ENCODE results near the gene CHL1. TPM values are rescaled to one million over a fixed set of nuclear protein-coding genes. Genes with fewer than 3 reads are reported as not detected.

The CHL1 gene
- total RNA-seq, 2 donors from 2014 or later = 6.1 to 10.5 TPM

- Histone ChIP-seq H3K27ac (no peak overlapping the region), H3K36me3 (no peaks in the 10 kb centered on the region), H3K4me3 (no peak overlapping the region), H3K9me3 (no peaks in the 10 kb centered on the region), H3K27me3 (replicated peaks; ENCODE audit: insufficient read depth) (no peaks in the 10 kb centered on the region), H3K4me1 (replicated peaks) (no peaks in the 10 kb centered on the region)
- WGBS = 49% methylated on average over 4 of the region's 4 CpGs
- DNase-seq (ENCODE audit: low spot score) = no peak
- TF ChIP-seq CTCF (IDR thresholded peaks at IDR 0.05) (no peak), POLR2AphosphoS5 (IDR thresholded peaks at IDR 0.05) (no peak), POLR2A (IDR thresholded peaks at IDR 0.05) (no peak)
- intact Hi-C loops (cut with DNase I) = no loop called here
These were observed 198.2 kb downstream of the CHL1 start for GRCh38 chr3:394775-395174.

- WGBS = 75% methylated on average over 3 of the region's 3 CpGs
- Histone ChIP-seq H3K27me3 (replicated peaks; ENCODE audit: insufficient read depth) (no peaks in the 10 kb centered on the region), H3K9me3 (no peaks in the 10 kb centered on the region), H3K36me3 (no peaks in the 10 kb centered on the region), H3K27ac (no peak overlapping the region), H3K4me1 (replicated peaks) (no peaks in the 10 kb centered on the region), H3K4me3 (no peak overlapping the region)
- DNase-seq (ENCODE audit: low spot score) = no peak
- TF ChIP-seq POLR2AphosphoS5 (IDR thresholded peaks at IDR 0.05) = no peak
- no peak for TF ChIP-seq CTCF (IDR thresholded peaks at IDR 0.05)
- TF ChIP-seq POLR2A (IDR thresholded peaks at IDR 0.05) = no peak
- intact Hi-C loops (cut with DNase I) = no loop called here
These were observed 199.7 kb downstream of the CHL1 start for GRCh38 chr3:396293-396692.

GRCh38 chr3:399647-400046, 203.1 kb downstream of the CHL1 start:
- Histone ChIP-seq H3K9me3 (no peaks in the 10 kb centered on the region), H3K36me3 (no peaks in the 10 kb centered on the region), H3K4me3 (no peak overlapping the region), H3K27ac (no peak overlapping the region), H3K4me1 (replicated peaks) (no peaks in the 10 kb centered on the region), H3K27me3 (replicated peaks; ENCODE audit: insufficient read depth) (no peaks in the 10 kb centered on the region)
- intact Hi-C loops (cut with DNase I) = no loop called here
- no peak for DNase-seq (ENCODE audit: low spot score)
- TF ChIP-seq CTCF (IDR thresholded peaks at IDR 0.05) (no peak), POLR2AphosphoS5 (IDR thresholded peaks at IDR 0.05) (no peak), POLR2A (IDR thresholded peaks at IDR 0.05) (no peak)
- 92% methylated on average over 6 of the region's 6 CpGs for WGBS

GRCh38 chr3:403826-404225, 207.3 kb downstream of the CHL1 start:
- H3K36me3 ChIP-seq = no peaks in the 10 kb centered on the region
- no peak overlapping the region for H3K27ac ChIP-seq
- 76% methylated on average over 4 of the region's 4 CpGs for WGBS
- no peak for TF ChIP-seq POLR2AphosphoS5 (IDR thresholded peaks at IDR 0.05)
- TF ChIP-seq CTCF (IDR thresholded peaks at IDR 0.05) = no peak
- TF ChIP-seq POLR2A (IDR thresholded peaks at IDR 0.05) = no peak
- H3K4me1 ChIP-seq (replicated peaks) = no peaks in the 10 kb centered on the region
- no peak for DNase-seq (ENCODE audit: low spot score)
- no peaks in the 10 kb centered on the region for H3K9me3 ChIP-seq
- intact Hi-C loops (cut with DNase I) = no loop called here
- H3K27me3 ChIP-seq (replicated peaks; ENCODE audit: insufficient read depth) = no peaks in the 10 kb centered on the region
- no peak overlapping the region for H3K4me3 ChIP-seq

GRCh38 chr3:409011-409410, 212.4 kb downstream of the CHL1 start:
- intact Hi-C loops (cut with DNase I) = no loop called here
- Histone ChIP-seq H3K36me3 (no peaks in the 10 kb centered on the region), H3K27ac (no peak overlapping the region), H3K4me1 (replicated peaks) (no peaks in the 10 kb centered on the region), H3K27me3 (replicated peaks; ENCODE audit: insufficient read depth) (no peaks in the 10 kb centered on the region), H3K9me3 (no peaks in the 10 kb centered on the region), H3K4me3 (no peak overlapping the region)
- WGBS = 74% methylated on average over 4 of the region's 4 CpGs
- DNase-seq (ENCODE audit: low spot score) = no peak
- no peak for TF ChIP-seq POLR2AphosphoS5 (IDR thresholded peaks at IDR 0.05)
- no peak for TF ChIP-seq CTCF (IDR thresholded peaks at IDR 0.05)
- no peak for TF ChIP-seq POLR2A (IDR thresholded peaks at IDR 0.05)

Data from prostate gland (tissue), 2 donors.